H54 (cell line): ENCODE data around the gene MEG3.
"Not testable (repeated sequence)": the region's sequence is repeated elsewhere in the genome, so short reads cannot be mapped to it uniquely, and the experiment has no call there.

ENCODE experiments used
- DNase-seq: peaks from one replicate; pipeline ENCODE4 v3.0.0; 2011; ENCODE audit warnings: low spot score, mixed read lengths; ENCODE audit not compliant: insufficient read length
- FAIRE-seq: peaks from 3 replicates; lab custom pipeline; 2011; peaks lifted over from hg19 to GRCh38; lab: Jason Lieb, UNC
- POLR2A ChIP-seq: IDR thresholded peaks from 2 replicates; pipeline ENCODE4 v1.6.1; 2011; ENCODE audit warnings: low read depth, mild to moderate bottlenecking, low read length

The MEG3 gene

GRCh38 chr14:100815478-100816285, 10.2 kb upstream of the MEG3 start:
- TF ChIP-seq POLR2A = no peak
- DNase-seq (no peak), FAIRE-seq (no peak)

DNA sequence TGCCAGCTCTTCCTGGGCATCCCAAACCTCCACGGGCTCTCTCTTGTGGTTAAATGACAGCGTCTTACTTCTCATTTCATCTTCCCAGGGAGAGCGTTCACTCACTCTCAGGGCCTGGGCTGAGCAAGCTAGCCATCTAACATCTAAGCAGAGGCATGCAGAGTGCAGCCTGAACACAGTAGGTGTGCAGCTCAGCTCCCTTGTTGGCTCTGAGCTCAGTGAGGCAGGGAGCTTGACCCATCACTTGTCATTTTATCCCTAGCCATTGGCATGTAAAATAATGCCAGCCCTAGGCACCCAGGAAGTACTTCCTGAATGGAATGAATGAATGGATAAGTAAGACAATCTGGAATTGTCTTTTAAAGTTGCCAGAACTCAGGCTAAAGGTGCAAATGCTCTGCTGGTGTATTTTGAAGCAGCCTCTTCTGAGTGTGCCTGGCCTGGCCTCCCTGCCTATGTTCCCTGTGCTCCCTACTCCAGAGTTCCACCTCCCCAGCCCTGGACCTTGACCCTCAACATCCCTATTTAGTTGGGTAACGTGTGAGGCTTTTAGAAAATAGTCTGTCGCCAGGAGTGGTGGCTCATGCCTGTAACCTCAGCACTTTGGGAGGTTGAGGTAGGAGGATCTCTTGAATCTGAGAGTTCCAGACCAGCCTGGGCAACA, 9.5 kb upstream of the MEG3 start:
- no peak for FAIRE-seq
- no peak for DNase-seq
- TF ChIP-seq POLR2A = no peak

GRCh38 chr14:100816950-100817901, 8.7 kb upstream of the MEG3 start:
- no peak for TF ChIP-seq POLR2A
- FAIRE-seq (no peak), DNase-seq (no peak)

GRCh38 chr14:100818221-100818699, 7.7 kb upstream of the MEG3 start:
- FAIRE-seq (no peak), DNase-seq (no peak)
- no peak for TF ChIP-seq POLR2A

DNA sequence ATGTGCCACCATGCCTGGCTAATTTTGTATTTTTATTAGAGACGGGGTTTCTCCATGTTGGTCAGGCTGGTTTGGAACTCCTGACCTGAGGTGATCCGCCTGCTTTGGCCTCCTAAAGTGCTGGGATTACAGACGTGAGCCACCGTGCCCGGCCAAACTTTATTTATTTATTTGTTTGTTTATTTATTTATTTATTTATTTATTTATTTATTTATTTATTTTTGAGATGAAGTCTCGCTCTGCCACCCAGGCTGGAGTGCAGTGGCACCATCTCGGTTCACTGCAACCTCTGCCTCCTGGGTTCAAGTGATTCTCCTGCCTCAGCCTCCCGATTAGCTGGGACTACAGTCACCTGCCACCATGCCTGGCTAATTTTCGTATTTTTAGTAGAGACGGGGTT, 7.0 kb upstream of the MEG3 start:
- FAIRE-seq, DNase-seq: not testable (repeated sequence)

DNA sequence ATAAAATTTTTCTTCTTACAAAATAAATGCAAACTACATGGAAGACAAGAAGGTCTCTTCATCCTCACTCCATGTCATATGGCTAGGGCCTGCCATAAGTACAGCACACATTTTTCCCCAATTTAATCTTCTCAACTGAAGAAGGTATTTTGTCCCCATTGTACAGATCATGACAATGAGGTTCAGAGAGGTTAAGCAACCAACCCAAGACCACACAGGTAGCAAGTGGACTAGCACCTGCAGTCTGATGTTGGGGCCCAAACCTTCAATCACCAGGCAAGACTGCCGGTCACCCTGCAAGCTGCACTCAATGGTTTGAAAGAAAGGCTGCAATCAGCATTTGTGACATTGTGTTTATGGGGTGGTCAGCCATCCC, 6.5 kb upstream of the MEG3 start:
- FAIRE-seq = no peak

GRCh38 chr14:100819829-100820475, 6.0 kb upstream of the MEG3 start:
- FAIRE-seq (no peak), DNase-seq (no peak)
- TF ChIP-seq POLR2A = no peak

More for the DNA sequence above, 6.5 kb upstream of the MEG3 start:
- DNase-seq = no peak
- no peak for TF ChIP-seq POLR2A

DNA sequence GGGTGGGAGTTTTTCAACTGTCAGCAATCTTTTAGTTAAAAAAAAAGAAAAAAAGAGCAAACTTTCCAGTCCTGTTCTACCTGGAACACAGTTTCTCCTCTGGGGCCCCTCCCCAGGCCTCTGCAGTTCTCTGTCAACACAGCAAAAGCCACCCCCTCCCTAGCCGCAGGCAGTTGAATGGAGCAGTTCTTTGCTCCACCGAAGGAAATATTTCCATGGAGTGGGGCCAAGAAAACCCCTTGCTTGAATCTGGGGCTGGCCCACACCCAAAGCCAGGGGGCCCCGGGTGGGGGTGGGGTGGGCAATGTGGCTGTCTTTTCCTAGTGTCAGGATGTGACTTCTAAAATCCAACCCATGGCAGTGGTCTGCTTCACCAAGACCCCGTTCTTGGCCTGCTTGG, 5.0 kb upstream of the MEG3 start:
- DNase-seq = no peak
- FAIRE-seq = no peak
- TF ChIP-seq POLR2A = no peak

GRCh38 chr14:100822013-100822412, 3.9 kb upstream of the MEG3 start:
- FAIRE-seq = no peak
- DNase-seq = no peak
- no peak for TF ChIP-seq POLR2A

- DNase-seq (no peak), FAIRE-seq (no peak)
- no peak for TF ChIP-seq POLR2A
Measured at GRCh38 chr14:100822532-100823296, 3.2 kb upstream of the MEG3 start.

- TF ChIP-seq POLR2A = no peak
- no peak for DNase-seq
Measured at GRCh38 chr14:100823413-100824080, 2.4 kb upstream of the MEG3 start.

GRCh38 chr14:100824091-100824551, 1.8 kb upstream of the MEG3 start:
- FAIRE-seq (no peak), DNase-seq (no peak)

More at GRCh38 chr14:100823413-100824080, 2.4 kb upstream of the MEG3 start:
- no peak for FAIRE-seq

More at GRCh38 chr14:100824091-100824551, 1.8 kb upstream of the MEG3 start:
- no peak for TF ChIP-seq POLR2A
